Bone marrow (tissue), 2 donors: ENCODE measurements around the gene VASP.
A peak's percentile ranks its signal among the peaks of the same experiment; 100 is the strongest.
"Not testable (repeated sequence)": the region's sequence is repeated elsewhere in the genome, so short reads cannot be mapped to it uniquely, and the experiment has no call there.

Source experiments
- DNase-seq, 2 donors: peaks; one replicate each; lab custom pipeline; 2025; lab: John Stamatoyannopoulos, UW

VASP gene

GRCh38 chr19:45497791-45498190 lies 9.5 kb upstream of the VASP start:
- no peak for DNase-seq

GRCh38 chr19:45498411-45499195 lies 8.7 kb upstream of the VASP start, which contains the start of gene PPM1N:
Gene PPM1N (plus strand): TSS chr19:45498443. CDS start chr19:45498473, 30 bp downstream.
- peak; percentile 33 to 54 for DNase-seq

GRCh38 chr19:45499196-45500180 lies 7.8 kb upstream of the VASP start:
- peak in 1 of 2 donors; percentile 37 for DNase-seq

GRCh38 chr19:45500918-45501729 lies 6.2 kb upstream of the VASP start:
- no peak for DNase-seq

- DNase-seq = no peak
Observed at GRCh38 chr19:45501730-45502014, 5.6 kb upstream of the VASP start.

GRCh38 chr19:45502111-45502510 lies 5.2 kb upstream of the VASP start:
- no peak for DNase-seq

- DNase-seq = no peak
Observed at GRCh38 chr19:45503909-45504308, 3.4 kb upstream of the VASP start.

GRCh38 chr19:45505151-45505995 lies 1.9 kb upstream of the VASP start:
- no peak for DNase-seq

- DNase-seq = no peak
Observed at GRCh38 chr19:45505996-45506245, 1.4 kb upstream of the VASP start.

- DNase-seq = peak; percentile 84 to 99
Observed at GRCh38 chr19:45506246-45506988, 862 bp upstream of the VASP start.

- no peak for DNase-seq
Observed at GRCh38 chr19:45507872-45508416, 665 bp downstream of the VASP start.

- no peak for DNase-seq
Observed at GRCh38 chr19:45508417-45508860, 1.2 kb downstream of the VASP start.

GRCh38 chr19:45508861-45509691 lies 1.8 kb downstream of the VASP start:
- DNase-seq = peak in 1 of 2 donors; percentile 24

- DNase-seq = no peak
Observed at GRCh38 chr19:45509692-45510015, 2.4 kb downstream of the VASP start.

GRCh38 chr19:45510352-45510751 lies 3.1 kb downstream of the VASP start:
- DNase-seq = not testable (repeated sequence)

GRCh38 chr19:45511074-45511473 lies 3.8 kb downstream of the VASP start:
- no peak for DNase-seq

- DNase-seq = no peak
Observed at GRCh38 chr19:45512881-45513483, 5.7 kb downstream of the VASP start.

- no peak for DNase-seq
Observed at GRCh38 chr19:45514376-45515051, 7.2 kb downstream of the VASP start.
